Neural cell (in vitro differentiated cells): ENCODE data around the gene PNPLA5. TPM values are rescaled to one million over a fixed set of nuclear protein-coding genes. Genes with fewer than 3 reads are reported as not detected.

Experiments
- H2AFZ ChIP-seq: fragments of 200-600, 300-800 bp; sonication (generic), shearing (Covaris generic); 2 replicates; pipeline ENCODE4 v1.6.0; 2014; ENCODE audit warnings: low read depth, mild to moderate bottlenecking, antibody characterized with exemption, low read length, moderate library complexity
- H3F3A ChIP-seq: fragments of 200-600 bp; shearing (Covaris generic); 2 replicates; pipeline ENCODE4 v1.6.1; 2016; ENCODE audit warnings: mild to moderate bottlenecking, moderate library complexity, mixed read lengths, antibody characterized with exemption, low read length; ENCODE audit not compliant: insufficient read depth, poor library complexity, severe bottlenecking
- H3K27ac ChIP-seq: fragments of 200-600, 300-800 bp; sonication (generic), shearing (Covaris generic); 2 replicates; pipeline ENCODE4 v1.5.1; 2014; ENCODE audit warnings: mild to moderate bottlenecking, low read length, moderate library complexity
- H3K27me3 ChIP-seq: fragments of 300-800, 200-600 bp; sonication (generic), shearing (Covaris generic); 2 replicates; pipeline ENCODE4 v1.6.0; 2014; ENCODE audit warnings: mild to moderate bottlenecking, low read depth, low read length, moderate library complexity; ENCODE audit not compliant: insufficient read depth
- H3K36me3 ChIP-seq: fragments of 300-800, 200-600 bp; sonication (generic), shearing (Covaris generic); 2 replicates; pipeline ENCODE4 v1.5.1; 2014; ENCODE audit warnings: mild to moderate bottlenecking, antibody characterized with exemption, low read length, moderate library complexity; ENCODE audit not compliant: insufficient read depth
- H3K4me2 ChIP-seq: fragments of 300-800, 200-600 bp; sonication (generic), shearing (Covaris generic); 2 replicates; pipeline ENCODE4 v1.6.0; 2014; ENCODE audit warnings: mild to moderate bottlenecking, low read length
- H3K4me3 ChIP-seq: fragments of 300-800, 200-600 bp; sonication (generic), shearing (Covaris generic); 2 replicates; pipeline ENCODE4 v1.5.1; 2014; ENCODE audit warnings: mild to moderate bottlenecking, low read length, moderate library complexity
- H3K79me2 ChIP-seq: fragments of 200-600 bp; shearing (Covaris generic); replicated peaks from 2 replicates; pipeline ENCODE4 v1.6.0; 2014; ENCODE audit warnings: mild to moderate bottlenecking, low read length, moderate library complexity; ENCODE audit not compliant: insufficient read depth
- H3K9ac ChIP-seq: fragments of 300-800, 200-600 bp; sonication (generic), shearing (Covaris generic); 2 replicates; pipeline ENCODE4 v1.6.1; 2016; ENCODE audit warnings: mild to moderate bottlenecking, low read length, mixed read lengths
- H3K9me2 ChIP-seq: fragments of 200-600 bp; shearing (Covaris generic); 2 replicates; pipeline ENCODE4 v1.6.1; 2016; ENCODE audit warnings: mild to moderate bottlenecking, low read length, mixed read lengths; ENCODE audit not compliant: insufficient read depth
- H3K9me3 ChIP-seq: fragments of 200-600, 300-800 bp; sonication (generic), shearing (Covaris generic); 2 replicates; pipeline ENCODE4 v1.6.1; 2016; ENCODE audit warnings: mild to moderate bottlenecking, mixed run types, low read length, moderate library complexity, mixed read lengths
- H4K20me1 ChIP-seq: fragments of 200-600 bp; shearing (Covaris generic); 2 replicates; pipeline ENCODE4 v1.6.1; 2016; ENCODE audit warnings: mild to moderate bottlenecking, mixed run types; ENCODE audit not compliant: insufficient read depth
- EP300 ChIP-seq: fragments of 450-650 bp; conservative IDR thresholded peaks from 2 replicates; pipeline ENCODE4 v1.6.1; 2014; ENCODE audit warnings: antibody characterized with exemption, mild to moderate bottlenecking, moderate library complexity; ENCODE audit not compliant: poor library complexity, severe bottlenecking
- EZH2 ChIP-seq: fragments of 200-600, 300-800 bp; shearing (Covaris generic), sonication (generic); IDR thresholded peaks from 2 replicates; pipeline ENCODE4 v1.6.1; 2014; ENCODE audit warnings: antibody characterized with exemption, low read length, borderline replicate concordance, mild to moderate bottlenecking; ENCODE audit not compliant: insufficient read depth, poor library complexity, severe bottlenecking
- MXI1 ChIP-seq: fragments of 450-650 bp; conservative IDR thresholded peaks from 2 replicates; pipeline ENCODE4 v1.6.1; 2014; ENCODE audit warnings: antibody characterized with exemption, mild to moderate bottlenecking; ENCODE audit not compliant: poor library complexity, severe bottlenecking
- POLR2AphosphoS5 ChIP-seq: IDR thresholded peaks from 2 replicates; pipeline ENCODE4 v1.6.1; 2012
- RAD21 ChIP-seq: fragments of 450-650 bp; conservative IDR thresholded peaks from 2 replicates; pipeline ENCODE4 v1.6.1; 2014; ENCODE audit warnings: antibody characterized with exemption, mild to moderate bottlenecking, moderate library complexity
- SMC3 ChIP-seq: fragments of 450-650 bp; conservative IDR thresholded peaks from 2 replicates; pipeline ENCODE4 v1.6.1; 2014; ENCODE audit warnings: antibody characterized with exemption, mild to moderate bottlenecking, moderate library complexity; ENCODE audit not compliant: poor library complexity
- TAF1 ChIP-seq: IDR thresholded peaks from 2 replicates; pipeline ENCODE4 v1.6.1; 2012; ENCODE audit warnings: low read depth
- polyA plus RNA-seq: library from polyadenylated mRNA; depleted of rRNA; stranded (reverse); fragments of >200 nt; gene quantifications from 2 replicates; pipeline ENCODE4 v1.2.3, GENCODE V29; 2014
- TF ChIP-seq, protein P1 (sequence below): fragments of 450-650 bp; IDR thresholded peaks from 2 replicates; pipeline ENCODE4 v1.5.1; 2014; ENCODE audit warnings: antibody characterized with exemption, mild to moderate bottlenecking, moderate library complexity; ENCODE audit not compliant: poor library complexity, severe bottlenecking
- TF ChIP-seq, protein P2 (sequence below): IDR thresholded peaks from 2 replicates; pipeline ENCODE4 v1.6.1; 2012; ENCODE audit warnings: borderline replicate concordance

Gene PNPLA5
- polyA plus RNA-seq, 1 donor from 2014 or later = not detected

DNA sequence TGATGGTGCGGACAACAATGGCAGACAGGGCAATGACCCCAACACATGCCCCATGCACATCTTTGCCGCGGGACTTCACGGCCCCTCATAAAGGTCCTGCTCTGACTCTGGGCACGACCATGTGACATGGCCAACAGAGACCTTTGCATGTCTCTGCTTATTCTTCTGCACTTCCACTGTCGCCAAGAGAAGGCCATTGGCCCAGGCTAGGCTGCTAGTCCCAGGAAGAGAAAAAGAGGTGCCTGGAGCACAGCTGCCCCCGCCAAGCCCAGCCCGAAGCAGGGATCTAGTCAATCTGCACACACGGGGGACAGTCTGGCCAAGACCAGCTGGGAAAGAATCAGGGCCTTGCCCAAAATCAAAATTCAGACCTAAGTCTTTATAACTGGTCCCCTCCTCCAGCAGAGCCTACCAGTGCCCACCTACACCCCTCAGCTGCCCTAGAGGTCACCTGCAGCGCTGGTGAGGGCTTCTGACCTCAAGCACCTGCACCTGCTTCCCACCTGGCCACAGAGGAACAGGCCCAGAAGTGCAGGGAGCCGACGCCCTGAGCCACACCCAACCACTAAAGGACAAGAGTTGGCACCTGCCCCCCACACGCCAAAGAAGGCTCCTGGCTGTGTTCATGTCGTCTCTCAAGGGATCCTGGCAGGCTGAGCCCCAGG, 37.6 kb downstream of the PNPLA5 start:
- H3K9me2 ChIP-seq = no peaks in the 10 kb centered on the region
- H3K4me3 ChIP-seq = no peak overlapping the region
- H4K20me1 ChIP-seq = no peaks in the 10 kb centered on the region
- no peaks in the 10 kb centered on the region for H3K27me3 ChIP-seq
- no peak overlapping the region for H3K9ac ChIP-seq
- H3K79me2 ChIP-seq = peaks cover 5% of the 10 kb centered on the region
- H3F3A ChIP-seq = no peaks in the 10 kb centered on the region
- H3K9me3 ChIP-seq = no peaks in the 10 kb centered on the region
- H3K36me3 ChIP-seq = no peaks in the 10 kb centered on the region
- no peak for TF ChIP-seq SMC3
- no peak for TF ChIP-seq EP300
- TF ChIP-seq POLR2AphosphoS5 = no peak
- no peak for TF ChIP-seq RAD21
- no peak for TF ChIP-seq EZH2
- TF ChIP-seq MXI1 = no peak
- TF ChIP-seq TAF1 = no peak
- H3K4me2 ChIP-seq = no peak overlapping the region
- no peak overlapping the region for H3K27ac ChIP-seq
- no peak overlapping the region for H2AFZ ChIP-seq

DNA sequence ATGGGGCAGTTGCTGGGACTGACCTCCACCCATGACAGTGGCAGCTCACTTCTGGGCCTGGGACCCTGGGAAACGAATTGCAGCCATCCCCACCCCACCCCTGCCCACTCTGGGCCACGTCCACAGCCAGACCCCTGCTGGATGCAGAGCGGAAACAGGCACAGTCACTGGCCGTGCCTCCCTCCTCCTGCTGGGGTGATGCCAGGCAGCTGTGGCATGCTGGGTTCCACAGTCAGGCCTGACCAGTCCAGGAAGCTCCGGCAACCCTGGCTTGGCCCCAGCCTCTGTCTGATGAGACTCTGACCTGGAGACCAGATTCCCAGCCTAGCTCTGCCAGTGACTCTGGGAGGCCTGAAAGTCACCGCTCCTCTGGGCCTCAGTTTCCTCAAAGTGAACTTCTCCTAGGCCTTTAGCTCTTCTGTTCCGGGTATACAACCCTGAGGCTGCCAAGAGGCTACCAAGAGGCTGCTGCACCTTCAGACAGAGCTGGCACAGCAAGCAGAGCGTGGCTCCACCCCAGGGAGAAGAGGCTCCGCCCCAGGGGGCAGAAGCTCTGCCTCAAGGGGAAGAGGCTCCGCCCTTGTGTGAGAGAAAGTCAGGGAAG, 38.4 kb downstream of the PNPLA5 start:
- H3K36me3 ChIP-seq = no peaks in the 10 kb centered on the region
- H3K4me3 ChIP-seq = no peak overlapping the region
- peaks cover 5% of the 10 kb centered on the region for H3K79me2 ChIP-seq
- no peak overlapping the region for H3K27ac ChIP-seq
- no peaks in the 10 kb centered on the region for H3K9me2 ChIP-seq
- no peak overlapping the region for H2AFZ ChIP-seq
- no peaks in the 10 kb centered on the region for H3K27me3 ChIP-seq
- H3K9me3 ChIP-seq = no peaks in the 10 kb centered on the region
- H3F3A ChIP-seq = no peaks in the 10 kb centered on the region
- H3K4me2 ChIP-seq = no peak overlapping the region
- TF ChIP-seq, protein P1, sequence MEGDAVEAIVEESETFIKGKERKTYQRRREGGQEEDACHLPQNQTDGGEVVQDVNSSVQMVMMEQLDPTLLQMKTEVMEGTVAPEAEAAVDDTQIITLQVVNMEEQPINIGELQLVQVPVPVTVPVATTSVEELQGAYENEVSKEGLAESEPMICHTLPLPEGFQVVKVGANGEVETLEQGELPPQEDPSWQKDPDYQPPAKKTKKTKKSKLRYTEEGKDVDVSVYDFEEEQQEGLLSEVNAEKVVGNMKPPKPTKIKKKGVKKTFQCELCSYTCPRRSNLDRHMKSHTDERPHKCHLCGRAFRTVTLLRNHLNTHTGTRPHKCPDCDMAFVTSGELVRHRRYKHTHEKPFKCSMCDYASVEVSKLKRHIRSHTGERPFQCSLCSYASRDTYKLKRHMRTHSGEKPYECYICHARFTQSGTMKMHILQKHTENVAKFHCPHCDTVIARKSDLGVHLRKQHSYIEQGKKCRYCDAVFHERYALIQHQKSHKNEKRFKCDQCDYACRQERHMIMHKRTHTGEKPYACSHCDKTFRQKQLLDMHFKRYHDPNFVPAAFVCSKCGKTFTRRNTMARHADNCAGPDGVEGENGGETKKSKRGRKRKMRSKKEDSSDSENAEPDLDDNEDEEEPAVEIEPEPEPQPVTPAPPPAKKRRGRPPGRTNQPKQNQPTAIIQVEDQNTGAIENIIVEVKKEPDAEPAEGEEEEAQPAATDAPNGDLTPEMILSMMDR = no peak
- TF ChIP-seq TAF1 (no peak), POLR2AphosphoS5 (no peak)
- H3K9ac ChIP-seq = no peak overlapping the region
- H4K20me1 ChIP-seq = no peaks in the 10 kb centered on the region

DNA sequence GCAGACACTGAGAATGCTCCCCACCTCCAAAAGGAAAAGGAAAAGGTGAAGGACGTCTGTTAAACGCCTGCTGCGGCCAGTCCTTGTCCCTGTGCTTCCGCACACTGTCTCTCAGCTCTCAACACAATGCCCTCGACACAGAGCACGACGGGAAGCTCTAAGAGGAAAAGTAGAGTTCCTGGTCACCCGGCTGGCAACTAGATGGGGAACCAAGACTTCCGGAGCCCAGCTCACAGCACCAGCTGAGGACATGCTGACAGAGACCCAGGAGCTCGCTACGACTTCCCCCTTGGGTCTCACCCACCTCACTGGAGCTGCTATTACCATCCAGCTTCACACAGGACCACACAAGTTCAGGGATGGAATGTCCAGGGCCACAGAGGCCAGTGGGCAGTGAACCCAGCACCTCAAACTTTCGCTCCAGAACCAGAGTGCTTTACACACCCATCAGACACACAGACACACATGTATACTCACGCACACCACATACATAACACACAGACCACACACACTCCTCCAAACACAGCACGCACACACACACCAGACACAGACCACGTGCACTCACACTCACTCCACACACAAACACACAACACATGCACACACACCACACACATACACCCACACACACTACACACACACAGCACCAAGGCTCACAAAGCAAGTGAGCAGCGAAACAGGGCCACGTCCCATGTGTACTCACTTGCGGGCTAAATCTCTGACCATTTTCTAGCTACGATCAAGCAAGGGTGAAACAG, 39.1 kb downstream of the PNPLA5 start:
- H3K79me2 ChIP-seq = peaks cover 5% of the 10 kb centered on the region
- H3K27ac ChIP-seq = no peak overlapping the region
- no peaks in the 10 kb centered on the region for H3K9me2 ChIP-seq
- H2AFZ ChIP-seq = no peak overlapping the region
- H3F3A ChIP-seq = no peaks in the 10 kb centered on the region
- no peaks in the 10 kb centered on the region for H4K20me1 ChIP-seq
- H3K4me3 ChIP-seq = no peak overlapping the region
- no peaks in the 10 kb centered on the region for H3K36me3 ChIP-seq
- H3K27me3 ChIP-seq = no peaks in the 10 kb centered on the region
- TF ChIP-seq SMC3 (no peak), TAF1 (no peak), MXI1 (no peak), EZH2 (no peak), POLR2AphosphoS5 (no peak), RAD21 (no peak), EP300 (no peak)
- TF ChIP-seq, protein P1 = no peak
- TF ChIP-seq, protein P2, sequence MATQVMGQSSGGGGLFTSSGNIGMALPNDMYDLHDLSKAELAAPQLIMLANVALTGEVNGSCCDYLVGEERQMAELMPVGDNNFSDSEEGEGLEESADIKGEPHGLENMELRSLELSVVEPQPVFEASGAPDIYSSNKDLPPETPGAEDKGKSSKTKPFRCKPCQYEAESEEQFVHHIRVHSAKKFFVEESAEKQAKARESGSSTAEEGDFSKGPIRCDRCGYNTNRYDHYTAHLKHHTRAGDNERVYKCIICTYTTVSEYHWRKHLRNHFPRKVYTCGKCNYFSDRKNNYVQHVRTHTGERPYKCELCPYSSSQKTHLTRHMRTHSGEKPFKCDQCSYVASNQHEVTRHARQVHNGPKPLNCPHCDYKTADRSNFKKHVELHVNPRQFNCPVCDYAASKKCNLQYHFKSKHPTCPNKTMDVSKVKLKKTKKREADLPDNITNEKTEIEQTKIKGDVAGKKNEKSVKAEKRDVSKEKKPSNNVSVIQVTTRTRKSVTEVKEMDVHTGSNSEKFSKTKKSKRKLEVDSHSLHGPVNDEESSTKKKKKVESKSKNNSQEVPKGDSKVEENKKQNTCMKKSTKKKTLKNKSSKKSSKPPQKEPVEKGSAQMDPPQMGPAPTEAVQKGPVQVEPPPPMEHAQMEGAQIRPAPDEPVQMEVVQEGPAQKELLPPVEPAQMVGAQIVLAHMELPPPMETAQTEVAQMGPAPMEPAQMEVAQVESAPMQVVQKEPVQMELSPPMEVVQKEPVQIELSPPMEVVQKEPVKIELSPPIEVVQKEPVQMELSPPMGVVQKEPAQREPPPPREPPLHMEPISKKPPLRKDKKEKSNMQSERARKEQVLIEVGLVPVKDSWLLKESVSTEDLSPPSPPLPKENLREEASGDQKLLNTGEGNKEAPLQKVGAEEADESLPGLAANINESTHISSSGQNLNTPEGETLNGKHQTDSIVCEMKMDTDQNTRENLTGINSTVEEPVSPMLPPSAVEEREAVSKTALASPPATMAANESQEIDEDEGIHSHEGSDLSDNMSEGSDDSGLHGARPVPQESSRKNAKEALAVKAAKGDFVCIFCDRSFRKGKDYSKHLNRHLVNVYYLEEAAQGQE = no peak
- H3K9ac ChIP-seq = no peak overlapping the region
- H3K4me2 ChIP-seq = no peak overlapping the region
- H3K9me3 ChIP-seq = no peaks in the 10 kb centered on the region
